H1 (cell line): Measurements from ENCODE around the gene PRKAG1. TPM values are rescaled to one million over a fixed set of nuclear protein-coding genes. Genes with fewer than 3 reads are reported as not detected.

ENCODE experiments used
- CTCF ChIA-PET: fragments of 300-600 bp; sonication (Branson Sonifier 250); formaldehyde crosslinking; loops from one replicate; lab custom pipeline; 2021; ENCODE audit not compliant: partially characterized antibody; lab: Charles Lee
- POLR2A ChIA-PET: fragments of 300-600 bp; sonication (Branson Sonifier 250); formaldehyde crosslinking; loops from one replicate; lab custom pipeline; 2021; ENCODE audit warnings: inconsistent platforms; ENCODE audit not compliant: partially characterized antibody; lab: Charles Lee
- DNase-seq, 2 experiments: peaks; one replicate each; pipeline versions ENCODE4 v3.0.0 to v3.0.0-alpha.2; 2010 to 2022; ENCODE audit warnings: low spot score in 2 of 2, low read depth in 1 of 2, mixed read lengths in 1 of 2
- FAIRE-seq: peaks from 2 replicates; lab custom pipeline; 2011; peaks lifted over from hg19 to GRCh38; lab: Jason Lieb, UNC
- H2AFZ ChIP-seq: 2 replicates; pipeline ENCODE4 v1.8.1; 2012; ENCODE audit warnings: low read length, inconsistent platforms
- H2AK5ac ChIP-seq: 2 replicates; pipeline ENCODE4 v1.6.1; 2013; ENCODE audit warnings: low read depth, low read length
- H2BK120ac ChIP-seq: replicated peaks from 2 replicates; pipeline ENCODE3; 2013; ENCODE audit warnings: low read depth, low read length, inconsistent platforms
- H2BK12ac ChIP-seq: 2 replicates; pipeline ENCODE4 v1.6.1; 2013; ENCODE audit warnings: low read depth, low read length
- H2BK15ac ChIP-seq: 2 replicates; pipeline ENCODE4 v1.6.1; 2013; ENCODE audit warnings: low read length
- H2BK20ac ChIP-seq: 2 replicates; pipeline ENCODE4 v1.6.1; 2013; ENCODE audit warnings: low read length
- H2BK5ac ChIP-seq: 2 replicates; pipeline ENCODE4 v1.6.1; 2013; ENCODE audit warnings: low read depth, low read length
- H3K14ac ChIP-seq: 2 replicates; pipeline ENCODE4 v1.6.1; 2013; ENCODE audit warnings: inconsistent platforms; ENCODE audit not compliant: insufficient read length
- H3K18ac ChIP-seq: 2 replicates; pipeline ENCODE4 v1.6.1; 2013; ENCODE audit warnings: low read length; ENCODE audit errors: extremely low read depth
- H3K23ac ChIP-seq: 2 replicates; pipeline ENCODE4 v1.6.1; 2013; ENCODE audit warnings: inconsistent platforms; ENCODE audit not compliant: insufficient read length
- H3K23me2 ChIP-seq: 2 replicates; pipeline ENCODE4 v1.6.1; 2013; ENCODE audit warnings: low read depth, low read length
- H3K27ac ChIP-seq: 2 replicates; pipeline ENCODE4 v1.6.1; 2011; ENCODE audit warnings: low read depth, low read length, inconsistent platforms
- H3K27me3 ChIP-seq, 4 experiments: replicated peaks in 1 of 4; 1 replicate in 1 of 4; 2 replicates in 3 of 4; pipeline versions ENCODE4 v1.6.1 to v1.8.1; 2011 to 2013; ENCODE audit warnings: low read length in 3 of 4, mild to moderate bottlenecking in 3 of 4, inconsistent platforms in 2 of 4, mixed read lengths in 2 of 4, moderate library complexity in 1 of 4; ENCODE audit not compliant: control insufficient read depth in 3 of 4, insufficient read depth in 3 of 4; ENCODE audit errors: extremely low read depth in 1 of 4
- H3K36me3 ChIP-seq, 4 experiments: 2 replicates each; pipeline versions ENCODE4 v1.6.1 to v1.8.1; 2011 to 2013; ENCODE audit warnings: mild to moderate bottlenecking in 4 of 4, low read length in 3 of 4, moderate library complexity in 2 of 4, control low read depth in 1 of 4, inconsistent platforms in 1 of 4; ENCODE audit not compliant: insufficient read depth in 4 of 4, control insufficient read depth in 2 of 4
- H3K4ac ChIP-seq: replicated peaks from 2 replicates; pipeline ENCODE3; 2013; ENCODE audit warnings: low read length, low read depth, mixed read lengths, inconsistent platforms; ENCODE audit not compliant: insufficient read length
- H3K4me1 ChIP-seq, 4 experiments: replicated peaks in 1 of 4; 1 replicate in 1 of 4; 2 replicates in 3 of 4; pipeline versions ENCODE4 v1.6.1 to v1.8.1; 2011 to 2013; ENCODE audit warnings: low read length in 3 of 4, inconsistent platforms in 2 of 4, mixed read lengths in 1 of 4; ENCODE audit not compliant: insufficient read depth in 4 of 4, control insufficient read depth in 3 of 4
- H3K4me2 ChIP-seq, 2 experiments: 2 replicates each; pipeline versions ENCODE4 v1.6.1 to v1.8.1; 2011 to 2013; ENCODE audit warnings: low read depth in 2 of 2, low read length in 2 of 2, control low read depth in 1 of 2, inconsistent platforms in 1 of 2, mild to moderate bottlenecking in 1 of 2; ENCODE audit not compliant: insufficient read depth in 1 of 2
- H3K4me3 ChIP-seq, 4 experiments: fragments of 200-600, 300-600 bp in 1 of 4; sonication (generic), shearing (Covaris generic), sonication (Bioruptor Twin) in 1 of 4; 2 replicates each; pipeline versions ENCODE4 v1.5.1 to v1.8.1; 2011 to 2016; ENCODE audit warnings: low read length in 4 of 4, low read depth in 3 of 4, control low read depth in 2 of 4, inconsistent platforms in 2 of 4, mild to moderate bottlenecking in 2 of 4, mixed read lengths in 1 of 4, moderate library complexity in 1 of 4; ENCODE audit not compliant: insufficient read depth in 2 of 4; ENCODE audit errors: extremely low read depth in 1 of 4
- H3K56ac ChIP-seq: replicated peaks from 2 replicates; pipeline ENCODE3; 2013; ENCODE audit warnings: low read depth, mild to moderate bottlenecking, mixed read lengths, low read length, inconsistent platforms; ENCODE audit not compliant: insufficient read length
- H3K79me1 ChIP-seq: 2 replicates; pipeline ENCODE4 v1.6.1; 2013; ENCODE audit warnings: low read depth, low read length, control low read depth
- H3K79me2 ChIP-seq, 2 experiments: 2 replicates each; pipeline versions ENCODE4 v1.6.1 to v1.8.1; 2012 to 2013; ENCODE audit warnings: low read length in 2 of 2, mild to moderate bottlenecking in 2 of 2, inconsistent platforms in 1 of 2; ENCODE audit not compliant: insufficient read depth in 2 of 2, control insufficient read depth in 1 of 2
- H3K9ac ChIP-seq, 4 experiments: replicated peaks in 1 of 4; 1 replicate in 1 of 4; 2 replicates in 3 of 4; pipeline versions ENCODE4 v1.6.1 to v1.8.1; 2011 to 2013; ENCODE audit warnings: low read depth in 3 of 4, low read length in 3 of 4, control low read depth in 2 of 4, mild to moderate bottlenecking in 2 of 4, moderate library complexity in 2 of 4, inconsistent platforms in 1 of 4; ENCODE audit errors: extremely low read depth in 1 of 4
- H3K9me3 ChIP-seq, 2 experiments: 2 replicates each; pipeline versions ENCODE4 v1.6.1 to v1.8.1; 2012 to 2013; ENCODE audit warnings: mild to moderate bottlenecking in 2 of 2, moderate library complexity in 2 of 2, control low read depth in 1 of 2, inconsistent platforms in 1 of 2, low read depth in 1 of 2, low read length in 1 of 2, mixed read lengths in 1 of 2; ENCODE audit not compliant: insufficient read depth in 2 of 2
- H4K20me1 ChIP-seq, 2 experiments: replicated peaks in 1 of 2; 2 replicates each; pipeline versions ENCODE3 to v1.8.1; 2011 to 2013; ENCODE audit warnings: inconsistent platforms in 2 of 2, low read length in 2 of 2, mild to moderate bottlenecking in 1 of 2; ENCODE audit not compliant: insufficient read depth in 2 of 2, control insufficient read depth in 1 of 2
- H4K5ac ChIP-seq: 2 replicates; pipeline ENCODE4 v1.6.1; 2013; ENCODE audit warnings: low read length, low read depth, mixed read lengths, inconsistent platforms; ENCODE audit not compliant: insufficient read length
- H4K8ac ChIP-seq: 2 replicates; pipeline ENCODE4 v1.8.0; 2013; ENCODE audit warnings: mild to moderate bottlenecking, moderate library complexity, low read length, inconsistent platforms; ENCODE audit not compliant: insufficient read depth; ENCODE audit errors: extremely low read depth
- H4K91ac ChIP-seq: replicated peaks from 2 replicates; pipeline ENCODE3; 2013; ENCODE audit warnings: low read length, mixed read lengths, inconsistent platforms; ENCODE audit not compliant: insufficient read length
- ATF3 ChIP-seq: IDR thresholded peaks from 2 replicates; pipeline ENCODE4 v1.6.1; 2011; ENCODE audit warnings: low read depth, mild to moderate bottlenecking, low read length; ENCODE audit not compliant: insufficient read depth
- CBX8 ChIP-seq: fragments of 300-800, 300-1000 bp; sonication (generic); IDR thresholded peaks from 2 replicates; pipeline ENCODE4 v1.7.1; 2016; ENCODE audit warnings: low read depth, low read length, borderline replicate concordance
- EZH2 ChIP-seq: fragments of 200-600 bp; sonication (generic); IDR thresholded peaks from 2 replicates; pipeline ENCODE4 v1.7.1; 2012; ENCODE audit warnings: low read depth, mild to moderate bottlenecking, moderate library complexity, low read length, inconsistent platforms; ENCODE audit not compliant: severe bottlenecking
- RNF2 ChIP-seq: fragments of 200-900, 300-1000 bp; sonication (generic); IDR thresholded peaks from 2 replicates; pipeline ENCODE4 v1.7.1; 2016; ENCODE audit warnings: borderline replicate concordance, low read depth, mild to moderate bottlenecking, antibody characterized with exemption, low read length; ENCODE audit not compliant: poor library complexity, severe bottlenecking; ENCODE audit errors: missing control alignments
- SUZ12 ChIP-seq: fragments of 200-600 bp; sonication (generic); IDR thresholded peaks from 2 replicates; pipeline ENCODE4 v1.6.1; 2012; ENCODE audit warnings: mild to moderate bottlenecking, inconsistent platforms, low read length, moderate library complexity, mixed read lengths
- TBP ChIP-seq: IDR thresholded peaks from 2 replicates; pipeline ENCODE4 v1.6.1; 2011; ENCODE audit warnings: low read depth, low read length, improper control_type of control experiment
- WGBS, 2 experiments: shearing (Covaris generic) in 1 of 2; methylation state at CpG; one replicate each; pipeline versions ENCODE4 v1.1.6 to v1.1.7; 2013 to 2015; ENCODE audit warnings: low lambda C conversion rate in 2 of 2, mixed read lengths in 2 of 2, inconsistent platforms in 1 of 2, low coverage in 1 of 2, missing lambda C conversion rate in 1 of 2; ENCODE audit not compliant: insufficient replicate concordance in 2 of 2, insufficient coverage in 1 of 2, insufficient read length in 1 of 2; ENCODE audit errors: extremely low coverage in 1 of 2, missing lambda C conversion rate in 1 of 2; 5-methylcytosine and 5-hydroxymethylcytosine counted together
- polyA plus RNA-seq, 7 experiments: library from polyadenylated mRNA; depleted of rRNA in 3 of 7; stranded (reverse) in 5 of 7; unstranded in 2 of 7; fragments of >200 nt in 5 of 7; fragments of 200-250 nt in 2 of 7; gene quantifications; 1 replicate in 5 of 7; 2 replicates in 1 of 7; 4 replicates in 1 of 7; pipeline versions ENCODE4 v1.2.1 to v1.2.3, GENCODE V29; 2011 to 2013; ENCODE audit warnings: missing spikeins in 2 of 7, mixed read lengths in 2 of 7
- total RNA-seq: library from RNA; stranded (reverse); fragmentation: NEBNext Ultra II Directional; extraction: Animal tissue kit (Norgen Biotek cat#: 25700); gene quantifications from 2 replicates; pipeline ENCODE4 v1.2.1, GENCODE V29; 2021

The PRKAG1 gene
- total and polyA plus RNA-seq, 2 of the 8 experiments (the other 6 are each of a cell fraction or from before 2014, with no cell fraction given): 38.6 to 57.5 TPM

- H2BK120ac ChIP-seq: no peak overlapping the region
- DNase-seq: no peak
- H3K14ac ChIP-seq: no peak overlapping the region
- POLR2A ChIA-PET: interaction anchor here (0.6 to 4.3 kb wide), 10 partner anchors 9 to 164 kb away, joined by 3 to 21 read pairs (median 6); partner anchors contain the start of genes ARF3 and RND1
- no peaks in the 10 kb centered on the region for H3K79me1 ChIP-seq
- peak overlapping the region in 3 of 4 experiments; percentile 2 to 57 (median 29); a peak in 6 of 8 replicates for H3K4me3 ChIP-seq
- peaks cover 0 to 6% (median 0%) of the 10 kb centered on the region in 4 experiments; a peak in 1 of 8 replicates for H3K36me3 ChIP-seq
- H2BK15ac ChIP-seq: peak overlapping the region; percentile 72; the same call in 1 of the 2 replicates
- peaks cover 15% of the 10 kb centered on the region for H3K23me2 ChIP-seq
- 10% methylated on average over 45 of the region's 45 CpGs; no CpG with 5 or more reads in 1 of the 2 experiments for WGBS, 2 experiments
- peak; percentile 87 for TF ChIP-seq SUZ12
- no peak for TF ChIP-seq TBP
- TF ChIP-seq ATF3: no peak
- TF ChIP-seq EZH2: peak; percentile 91
- TF ChIP-seq CBX8: peak; percentile 88; the same call in 1 of the 2 replicates
- TF ChIP-seq RNF2: peak; percentile 48
- H2BK12ac ChIP-seq: peak overlapping the region; percentile 84; the same call in 1 of the 2 replicates
- CTCF ChIA-PET: interaction anchor here (0.8 to 40.8 kb wide), 28 partner anchors 8 to 364 kb away, joined by 3 to 1336 read pairs (median 6); partner anchors contain the start of genes ARF3, DDN, DDX23 and FKBP11
- no peak overlapping the region for H3K4ac ChIP-seq
- H2BK5ac ChIP-seq: peak overlapping the region; percentile 44; the same call in 1 of the 2 replicates
- no peak overlapping the region for H4K5ac ChIP-seq
- H3K9ac ChIP-seq: no peak overlapping the region
- H2BK20ac ChIP-seq: 0 out of 2 replicates have a peak overlapping the region, but pooled peaks have one; percentile 48
- no peak for FAIRE-seq
- H2AK5ac ChIP-seq: no peak overlapping the region; the same call in 1 of the 2 replicates
- peaks cover 76 to 98% (median 95%) of the 10 kb centered on the region in 4 experiments for H3K27me3 ChIP-seq
- H4K20me1 ChIP-seq: peaks cover 8% of the 10 kb centered on the region in 2 experiments
- H3K4me2 ChIP-seq: peak overlapping the region; percentile 65
- no peak overlapping the region; the same call in 1 of the 2 replicates for H3K18ac ChIP-seq
- H3K9me3 ChIP-seq: no peaks in the 10 kb centered on the region
- no peak overlapping the region for H3K56ac ChIP-seq
- H2AFZ ChIP-seq: peak overlapping the region; percentile 42; the same call in 1 of the 2 replicates
- no peak overlapping the region for H3K23ac ChIP-seq
- H4K91ac ChIP-seq: no peak overlapping the region
- no peak overlapping the region for H4K8ac ChIP-seq
- peaks cover 0 to 35% (median 28%) of the 10 kb centered on the region in 4 experiments; a peak in 6 of 7 replicates for H3K4me1 ChIP-seq
- no peaks in the 10 kb centered on the region for H3K79me2 ChIP-seq
- H3K27ac ChIP-seq: no peak overlapping the region
Observed at GRCh38 chr12:48978741-48979601, 39.6 kb downstream of the PRKAG1 start.
